ENCODE data around the gene TAS2R10.

DNA sequence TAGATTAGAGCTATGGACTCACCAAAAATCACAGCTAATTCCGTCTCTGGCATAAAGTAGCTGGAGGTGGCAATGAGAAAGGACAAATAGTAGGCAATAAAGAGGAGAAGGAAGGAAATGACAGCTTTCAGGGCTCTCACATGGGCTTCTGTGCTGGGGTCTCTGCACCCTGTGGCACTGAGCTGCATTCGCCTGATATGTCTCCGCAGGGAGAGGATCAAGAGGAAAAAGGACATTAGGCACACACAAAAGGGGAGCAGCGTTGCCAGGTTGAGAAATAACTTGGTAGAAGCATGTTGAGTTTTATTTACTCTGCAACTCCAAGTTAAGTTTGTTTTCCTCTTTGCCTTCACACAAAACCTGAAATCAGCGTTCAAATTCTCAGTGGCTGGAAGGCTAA lies 24.4 kb downstream of the TAS2R10 start:
- TF ChIP-seq, protein P1, sequence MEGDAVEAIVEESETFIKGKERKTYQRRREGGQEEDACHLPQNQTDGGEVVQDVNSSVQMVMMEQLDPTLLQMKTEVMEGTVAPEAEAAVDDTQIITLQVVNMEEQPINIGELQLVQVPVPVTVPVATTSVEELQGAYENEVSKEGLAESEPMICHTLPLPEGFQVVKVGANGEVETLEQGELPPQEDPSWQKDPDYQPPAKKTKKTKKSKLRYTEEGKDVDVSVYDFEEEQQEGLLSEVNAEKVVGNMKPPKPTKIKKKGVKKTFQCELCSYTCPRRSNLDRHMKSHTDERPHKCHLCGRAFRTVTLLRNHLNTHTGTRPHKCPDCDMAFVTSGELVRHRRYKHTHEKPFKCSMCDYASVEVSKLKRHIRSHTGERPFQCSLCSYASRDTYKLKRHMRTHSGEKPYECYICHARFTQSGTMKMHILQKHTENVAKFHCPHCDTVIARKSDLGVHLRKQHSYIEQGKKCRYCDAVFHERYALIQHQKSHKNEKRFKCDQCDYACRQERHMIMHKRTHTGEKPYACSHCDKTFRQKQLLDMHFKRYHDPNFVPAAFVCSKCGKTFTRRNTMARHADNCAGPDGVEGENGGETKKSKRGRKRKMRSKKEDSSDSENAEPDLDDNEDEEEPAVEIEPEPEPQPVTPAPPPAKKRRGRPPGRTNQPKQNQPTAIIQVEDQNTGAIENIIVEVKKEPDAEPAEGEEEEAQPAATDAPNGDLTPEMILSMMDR (IDR thresholded peaks at IDR 0.05), result no peak
- no peak for TF ChIP-seq POLR2A (IDR thresholded peaks at IDR 0.05)
